GM21390 (cell line): Measurements from ENCODE around the gene HOXB5.

ENCODE experiments used
- ATAC-seq: cut with Tn5 transposase; IDR thresholded peaks from one replicate; pipeline ENCODE4 v1.9.1; 2021; ENCODE audit not compliant: unreplicated experiment

The HOXB5 gene

GRCh38 chr17:48605409-48605919, 11.9 kb upstream of the HOXB5 start:
- ATAC-seq, result no peak

GRCh38 chr17:48604770-48605329, 11.3 kb upstream of the HOXB5 start, which contains the start of gene HOXB6:
Gene HOXB6, minus strand, starts transcription at chr17:48604986. Its CDS starts 6,836 bp downstream, at chr17:48598150.
- ATAC-seq, result no peak

- ATAC-seq, result no peak
These were observed 10.6 kb upstream of the HOXB5 start for GRCh38 chr17:48603959-48604769.

- ATAC-seq, result no peak
These were observed 8.2 kb upstream of the HOXB5 start for GRCh38 chr17:48601539-48602425.

GRCh38 chr17:48601207-48601538, 7.6 kb upstream of the HOXB5 start:
- ATAC-seq, result no peak

- no peak for ATAC-seq
These were observed 6.9 kb upstream of the HOXB5 start for GRCh38 chr17:48600244-48601098.

GRCh38 chr17:48599354-48599753, 5.8 kb upstream of the HOXB5 start:
- ATAC-seq, result no peak

GRCh38 chr17:48598736-48599135, 5.2 kb upstream of the HOXB5 start:
- no peak for ATAC-seq

- ATAC-seq, result no peak
These were observed 4.4 kb upstream of the HOXB5 start for GRCh38 chr17:48597778-48598631.

GRCh38 chr17:48597528-48597777, 3.9 kb upstream of the HOXB5 start:
- no peak for ATAC-seq

GRCh38 chr17:48596735-48597527, 3.4 kb upstream of the HOXB5 start:
- ATAC-seq, result no peak

GRCh38 chr17:48596000-48596734, 2.6 kb upstream of the HOXB5 start:
- ATAC-seq, result no peak

GRCh38 chr17:48595278-48595999, 1.9 kb upstream of the HOXB5 start:
- ATAC-seq, result no peak

- ATAC-seq, result no peak
These were observed 1.1 kb upstream of the HOXB5 start for GRCh38 chr17:48594538-48595277.

GRCh38 chr17:48593840-48594537, 410 bp upstream of the HOXB5 start:
- ATAC-seq, result no peak

- no peak for ATAC-seq
These were observed 1.0 kb downstream of the HOXB5 start for GRCh38 chr17:48592577-48592976.
